HG03457 (cell line): ENCODE data around the gene FADS6.

Source experiments
- ATAC-seq: cut with Tn5 transposase; IDR thresholded peaks from one replicate; pipeline ENCODE4 v1.9.1; 2021; ENCODE audit warnings: moderate number of reproducible peaks; ENCODE audit not compliant: unreplicated experiment

FADS6 gene

GRCh38 chr17:74855323-74855722 is 38.1 kb downstream of the FADS6 start:
- ATAC-seq, result no peak

GRCh38 chr17:74854792-74855191 is 38.6 kb downstream of the FADS6 start:
- no peak for ATAC-seq

GRCh38 chr17:74853669-74854068 is 39.8 kb downstream of the FADS6 start:
- ATAC-seq, result no peak

GRCh38 chr17:74853048-74853397 is 40.4 kb downstream of the FADS6 start:
- no peak for ATAC-seq

- ATAC-seq, result no peak
Measured at GRCh38 chr17:74852237-74853047, 41.0 kb downstream of the FADS6 start.

GRCh38 chr17:74851612-74852236 is 41.7 kb downstream of the FADS6 start:
- ATAC-seq, result no peak

- ATAC-seq, result no peak
Measured at GRCh38 chr17:74850914-74851313, 42.5 kb downstream of the FADS6 start.

- no peak for ATAC-seq
Measured at GRCh38 chr17:74850310-74850709, 43.1 kb downstream of the FADS6 start.

GRCh38 chr17:74848656-74849399 is 44.6 kb downstream of the FADS6 start:
- ATAC-seq, result no peak

GRCh38 chr17:74846621-74847020 is 46.8 kb downstream of the FADS6 start:
- no peak for ATAC-seq

- no peak for ATAC-seq
Measured at GRCh38 chr17:74843352-74843627, 50.1 kb downstream of the FADS6 start.

- ATAC-seq, result no peak
Measured at GRCh38 chr17:74842599-74843351, 50.7 kb downstream of the FADS6 start.

- ATAC-seq, result no peak
Measured at GRCh38 chr17:74842146-74842598, 51.3 kb downstream of the FADS6 start.

GRCh38 chr17:74840989-74841666 is 52.3 kb downstream of the FADS6 start:
- ATAC-seq, result no peak

- ATAC-seq, result no peak
Measured at GRCh38 chr17:74839990-74840852, 53.2 kb downstream of the FADS6 start.

- no peak for ATAC-seq
Measured at GRCh38 chr17:74838274-74838673, 55.2 kb downstream of the FADS6 start.

- ATAC-seq, result no peak
Measured at GRCh38 chr17:74836691-74837467, 56.6 kb downstream of the FADS6 start.

GRCh38 chr17:74836191-74836590 is 57.2 kb downstream of the FADS6 start:
- no peak for ATAC-seq
